Lower leg skin (tissue), 4 donors: Measurements from ENCODE around the gene CLEC2D. TPM values are rescaled to one million over a fixed set of nuclear protein-coding genes. Genes with fewer than 3 reads are reported as not detected.
"Not testable (repeated sequence)": the region's sequence is repeated elsewhere in the genome, so short reads cannot be mapped to it uniquely, and the experiment has no call there.

Source experiments
- DNase-seq, 2 donors: peaks; one replicate each; pipeline ENCODE4 v3.0.0-alpha.2; 2019; ENCODE audit warnings: low spot score in 2 of 2
- H3K4me3 ChIP-seq: fragments of 200-600 bp; sonication (generic); 2 replicates; pipeline ENCODE4 v1.5.1; 2017; ENCODE audit warnings: mild to moderate bottlenecking, low read depth; ENCODE audit not compliant: poor library complexity, severe bottlenecking
- CTCF ChIP-seq, 3 donors: fragments of 450-650 bp; IDR thresholded peaks; one replicate each; pipeline ENCODE4 v1.5.1; 2016; ENCODE audit warnings: antibody characterized with exemption in 3 of 3, mild to moderate bottlenecking in 3 of 3, moderate library complexity in 2 of 3
- POLR2A ChIP-seq, 2 donors: fragments of 450-650 bp; IDR thresholded peaks; one replicate each; pipeline ENCODE4 v1.6.1; 2016 to 2017; ENCODE audit warnings: antibody characterized with exemption in 2 of 2, mild to moderate bottlenecking in 1 of 2, moderate library complexity in 1 of 2
- WGBS, 2 donors: methylation state at CpG; one replicate each; pipeline ENCODE4 v1.1.5; 2018; 5-methylcytosine and 5-hydroxymethylcytosine counted together
- intact Hi-C: fragments of 100-400 bp; cut with DNase I; formaldehyde crosslinking; loops from one replicate; pipeline ENCODE4 v1.15.0; 2023; ENCODE audit warnings: low total_unique reads
- total RNA-seq, 4 donors: library from RNA; depleted of rRNA; stranded (reverse); fragments of >200 nt; gene quantifications; one replicate each; pipeline ENCODE4 v1.1.0, GENCODE V29; 2016

Gene CLEC2D
- total RNA-seq, 4 donors from 2014 or later = 1.6 to 7.8 (median 2.5) TPM

DNA sequence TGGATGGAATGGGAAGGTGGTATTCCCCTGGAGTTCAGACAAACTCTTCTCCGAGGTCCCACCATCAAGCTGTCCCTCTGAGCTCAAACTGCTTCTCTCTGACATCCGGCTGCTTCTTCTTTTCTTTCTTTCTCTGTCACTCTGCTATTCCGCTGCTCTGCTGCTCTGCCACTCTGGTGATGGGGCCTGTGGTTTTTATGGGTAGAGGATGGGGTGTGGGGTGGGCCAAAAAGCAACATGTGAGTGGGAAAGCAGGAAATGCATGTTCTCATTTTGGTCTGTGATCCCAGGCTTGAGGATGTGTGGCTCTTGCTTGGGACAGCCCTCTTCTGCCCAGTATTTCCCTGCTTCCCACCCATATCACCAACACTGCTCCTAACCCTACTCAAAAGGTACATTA lies 32.7 kb downstream of the CLEC2D start:
- TF ChIP-seq POLR2A (IDR thresholded peaks at IDR 0.05) = no peak
- intact Hi-C loops = no loop called here
- H3K4me3 ChIP-seq = no peak overlapping the region
- WGBS, 2 donors = 75 to 85% methylated on average over 3 of the region's 3 CpGs
- DNase-seq = no peak

DNA sequence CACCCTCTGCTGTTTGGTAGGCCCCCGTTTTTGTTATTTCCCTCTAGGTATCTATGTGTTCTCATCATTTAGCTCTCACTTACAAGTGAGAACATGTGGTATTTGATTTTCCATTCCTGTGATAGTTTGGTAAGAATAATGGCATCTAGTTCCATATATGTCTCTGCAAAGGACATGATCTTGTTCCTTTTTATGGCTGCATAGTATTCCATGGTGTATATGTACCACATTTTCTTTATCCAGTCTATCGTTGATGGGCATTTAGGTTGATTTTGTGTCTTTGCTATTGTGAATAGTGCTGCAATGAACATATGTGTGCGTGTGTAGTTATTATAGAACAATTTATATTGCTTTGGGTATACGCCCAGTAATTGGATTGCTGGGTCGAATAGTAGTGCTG lies 35.0 kb downstream of the CLEC2D start:
- intact Hi-C loops, H3K4me3 ChIP-seq, DNase-seq: not testable (repeated sequence)
- whole genome bisulfite sequencing, 2 donors = 89 to 91% methylated on average over 5 of the region's 5 CpGs

DNA sequence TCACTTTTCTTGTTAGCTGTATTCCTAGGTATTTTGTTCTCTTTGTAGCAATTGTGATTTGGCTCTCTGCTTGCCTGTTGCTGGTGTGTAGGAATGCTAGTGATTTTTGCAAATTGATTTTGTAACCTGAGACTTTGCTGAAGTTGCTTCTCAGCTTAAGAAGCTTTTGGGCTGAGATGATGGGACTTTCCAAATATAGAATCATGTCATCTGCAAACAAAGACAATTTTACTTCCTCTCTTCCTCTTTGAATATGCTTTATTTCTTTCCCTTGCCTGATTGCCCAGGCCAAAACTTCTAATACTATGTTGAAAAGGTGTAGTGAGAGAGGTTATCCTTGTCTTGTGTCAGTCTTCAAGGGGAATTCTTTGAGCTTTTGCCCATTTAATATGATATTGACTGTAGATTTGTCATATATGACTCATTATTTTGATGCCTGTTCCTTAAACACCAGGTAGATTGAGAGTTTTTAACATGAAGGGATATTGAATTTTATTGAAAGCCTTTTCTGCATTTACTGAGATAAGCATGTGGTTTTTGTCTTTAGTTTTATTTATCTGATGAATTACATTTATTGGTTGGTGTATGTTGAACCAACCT lies 36.7 kb downstream of the CLEC2D start:
- intact Hi-C loops = no loop called here
- TF ChIP-seq POLR2A (IDR thresholded peaks at IDR 0.05) (no peak), CTCF (IDR thresholded peaks at IDR 0.05) (no peak)
- no peak for DNase-seq
- no peak overlapping the region for H3K4me3 ChIP-seq

GRCh38 chr12:9707356-9707755 lies 37.8 kb downstream of the CLEC2D start:
- no peak overlapping the region for H3K4me3 ChIP-seq
- intact Hi-C loops = no loop called here
- no peak for DNase-seq
- TF ChIP-seq POLR2A (IDR thresholded peaks at IDR 0.05) (no peak), CTCF (IDR thresholded peaks at IDR 0.05) (no peak)

GRCh38 chr12:9707864-9708808 lies 38.6 kb downstream of the CLEC2D start:
- peak in 1 of 3 donors; percentile 67 for TF ChIP-seq CTCF (IDR thresholded peaks at IDR 0.05)
- no peak for TF ChIP-seq POLR2A (IDR thresholded peaks at IDR 0.05)
- intact Hi-C loops = no loop called here
- no peak for DNase-seq
- 55 to 60% methylated on average over 12 of the region's 12 CpGs for WGBS, 2 donors
- H3K4me3 ChIP-seq = no peak overlapping the region

- DNase-seq = no peak
- TF ChIP-seq CTCF (IDR thresholded peaks at IDR 0.05) = no peak
- TF ChIP-seq POLR2A (IDR thresholded peaks at IDR 0.05) = no peak
- intact Hi-C loops = no loop called here
- no peak overlapping the region for H3K4me3 ChIP-seq
- WGBS, 2 donors = 88 to 91% methylated on average over 3 of the region's 3 CpGs
Measured at GRCh38 chr12:9708853-9709252, 39.3 kb downstream of the CLEC2D start.
